HEK293 (cell line): ENCODE data around the gene ZMYM4.
"Not testable (repeated sequence)": the region's sequence is repeated elsewhere in the genome, so short reads cannot be mapped to it uniquely, and the experiment has no call there.

Source experiments
- ATF2 ChIP-seq: fragments of 450-650 bp; formaldehyde crosslinking; IDR thresholded peaks from 2 replicates; pipeline ENCODE4 v1.5.1; 2016; ENCODE audit warnings: missing biosample characterization, missing genetic modification characterization, low read depth
- GFI1B ChIP-seq: fragments of 450-650 bp; formaldehyde crosslinking; IDR thresholded peaks from 2 replicates; pipeline ENCODE4 v1.5.1; 2016; ENCODE audit warnings: missing biosample characterization, missing genetic modification characterization
- PATZ1 ChIP-seq: fragments of 450-650 bp; formaldehyde crosslinking; IDR thresholded peaks from 2 replicates; pipeline ENCODE4 v1.5.1; 2016; ENCODE audit warnings: missing biosample characterization, missing genetic modification characterization
- ZBTB11 ChIP-seq: fragments of 450-650 bp; formaldehyde crosslinking; conservative IDR thresholded peaks from 2 replicates; pipeline ENCODE4 v1.5.1; 2016; ENCODE audit warnings: low read depth, missing biosample characterization, missing genetic modification characterization
- ZNF549 ChIP-seq: fragments of 450-650 bp; IDR thresholded peaks from 2 replicates; pipeline ENCODE4 v1.5.1; 2018; ENCODE audit warnings: missing biosample characterization, missing genetic modification characterization, mild to moderate bottlenecking, inconsistent platforms, moderate library complexity
- ZNF561 ChIP-seq: fragments of 450-650 bp; IDR thresholded peaks from 2 replicates; pipeline ENCODE4 v1.5.1; 2018; ENCODE audit warnings: missing biosample characterization, missing genetic modification characterization, borderline replicate concordance
- ZNF670 ChIP-seq: fragments of 450-650 bp; formaldehyde crosslinking; IDR thresholded peaks from 2 replicates; pipeline ENCODE4 v1.5.1; 2016; ENCODE audit warnings: missing biosample characterization, missing genetic modification characterization, low read depth
- ZNF830 ChIP-seq: fragments of 450-650 bp; IDR thresholded peaks from 2 replicates; pipeline ENCODE4 v1.5.0; 2018; ENCODE audit warnings: missing biosample characterization, missing genetic modification characterization, low read depth, mild to moderate bottlenecking, moderate library complexity
- TF ChIP-seq, protein P1 (sequence below): fragments of 450-650 bp; formaldehyde crosslinking; IDR thresholded peaks from 2 replicates; pipeline ENCODE4 v1.5.1; 2016; ENCODE audit warnings: missing biosample characterization, missing genetic modification characterization

- not testable (repeated sequence) for TF ChIP-seq ZNF561 (tag by site-specific recombination); ATF2 (tag by site-specific recombination); ZNF670 (tag by site-specific recombination); GFI1B; ZBTB11 (tag by site-specific recombination); ZNF830 (tag by site-specific recombination); PATZ1 (tag by site-specific recombination); ZNF549 (tag by site-specific recombination)
- TF ChIP-seq, protein P1, sequence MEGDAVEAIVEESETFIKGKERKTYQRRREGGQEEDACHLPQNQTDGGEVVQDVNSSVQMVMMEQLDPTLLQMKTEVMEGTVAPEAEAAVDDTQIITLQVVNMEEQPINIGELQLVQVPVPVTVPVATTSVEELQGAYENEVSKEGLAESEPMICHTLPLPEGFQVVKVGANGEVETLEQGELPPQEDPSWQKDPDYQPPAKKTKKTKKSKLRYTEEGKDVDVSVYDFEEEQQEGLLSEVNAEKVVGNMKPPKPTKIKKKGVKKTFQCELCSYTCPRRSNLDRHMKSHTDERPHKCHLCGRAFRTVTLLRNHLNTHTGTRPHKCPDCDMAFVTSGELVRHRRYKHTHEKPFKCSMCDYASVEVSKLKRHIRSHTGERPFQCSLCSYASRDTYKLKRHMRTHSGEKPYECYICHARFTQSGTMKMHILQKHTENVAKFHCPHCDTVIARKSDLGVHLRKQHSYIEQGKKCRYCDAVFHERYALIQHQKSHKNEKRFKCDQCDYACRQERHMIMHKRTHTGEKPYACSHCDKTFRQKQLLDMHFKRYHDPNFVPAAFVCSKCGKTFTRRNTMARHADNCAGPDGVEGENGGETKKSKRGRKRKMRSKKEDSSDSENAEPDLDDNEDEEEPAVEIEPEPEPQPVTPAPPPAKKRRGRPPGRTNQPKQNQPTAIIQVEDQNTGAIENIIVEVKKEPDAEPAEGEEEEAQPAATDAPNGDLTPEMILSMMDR (tag by site-specific recombination) = not testable (repeated sequence)
Observed at GRCh38 chr1:35463749-35464148, 195.2 kb downstream of the ZMYM4 start.
